PC-3 (cell line): ENCODE data around the gene LRRC74A.
"Not testable (repeated sequence)": the region's sequence is repeated elsewhere in the genome, so short reads cannot be mapped to it uniquely, and the experiment has no call there.

Source experiments
- EZH2 ChIP-seq: fragments of 300-600 bp; sonication (generic); IDR thresholded peaks from one replicate; pipeline ENCODE4 v1.6.1; 2017; ENCODE audit warnings: antibody characterized with exemption, mild to moderate bottlenecking, low read length; ENCODE audit not compliant: unreplicated experiment
- EZH2phosphoT487 ChIP-seq: fragments of 300-600 bp; sonication (generic); IDR thresholded peaks from 2 replicates; pipeline ENCODE4 v1.6.1; 2018; ENCODE audit warnings: mild to moderate bottlenecking, antibody characterized with exemption, low read length, borderline replicate concordance
- TF ChIP-seq, protein P1 (sequence below): fragments of 300-600 bp; sonication (generic); conservative IDR thresholded peaks from 2 replicates; pipeline ENCODE4 v1.5.1; 2017; ENCODE audit warnings: antibody characterized with exemption, low read depth, mild to moderate bottlenecking, low read length

DNA sequence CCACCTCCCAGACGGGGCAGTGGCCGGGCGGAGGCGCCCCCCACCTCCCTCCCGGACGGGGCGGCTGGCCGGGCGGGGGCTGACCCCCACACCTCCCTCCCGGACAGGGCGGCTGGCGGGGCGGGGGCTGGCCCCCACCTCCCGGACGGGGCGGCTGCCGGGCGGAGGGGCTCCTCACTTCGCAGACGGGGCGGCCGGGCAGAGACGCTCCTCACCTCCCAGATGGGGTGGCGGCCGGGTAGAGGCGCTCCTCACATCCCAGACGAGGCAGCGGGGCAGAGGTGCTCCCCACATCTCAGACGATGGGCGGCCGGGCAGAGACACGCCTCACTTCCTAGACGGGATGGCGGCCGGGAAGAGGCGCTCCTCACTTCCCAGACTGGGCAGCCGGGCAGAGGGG lies 71.8 kb downstream of the LRRC74A start:
- TF ChIP-seq, protein P1, sequence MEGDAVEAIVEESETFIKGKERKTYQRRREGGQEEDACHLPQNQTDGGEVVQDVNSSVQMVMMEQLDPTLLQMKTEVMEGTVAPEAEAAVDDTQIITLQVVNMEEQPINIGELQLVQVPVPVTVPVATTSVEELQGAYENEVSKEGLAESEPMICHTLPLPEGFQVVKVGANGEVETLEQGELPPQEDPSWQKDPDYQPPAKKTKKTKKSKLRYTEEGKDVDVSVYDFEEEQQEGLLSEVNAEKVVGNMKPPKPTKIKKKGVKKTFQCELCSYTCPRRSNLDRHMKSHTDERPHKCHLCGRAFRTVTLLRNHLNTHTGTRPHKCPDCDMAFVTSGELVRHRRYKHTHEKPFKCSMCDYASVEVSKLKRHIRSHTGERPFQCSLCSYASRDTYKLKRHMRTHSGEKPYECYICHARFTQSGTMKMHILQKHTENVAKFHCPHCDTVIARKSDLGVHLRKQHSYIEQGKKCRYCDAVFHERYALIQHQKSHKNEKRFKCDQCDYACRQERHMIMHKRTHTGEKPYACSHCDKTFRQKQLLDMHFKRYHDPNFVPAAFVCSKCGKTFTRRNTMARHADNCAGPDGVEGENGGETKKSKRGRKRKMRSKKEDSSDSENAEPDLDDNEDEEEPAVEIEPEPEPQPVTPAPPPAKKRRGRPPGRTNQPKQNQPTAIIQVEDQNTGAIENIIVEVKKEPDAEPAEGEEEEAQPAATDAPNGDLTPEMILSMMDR, result not testable (repeated sequence)
- TF ChIP-seq EZH2phosphoT487, EZH2: not testable (repeated sequence)
